K562 (cell line): Measurements from ENCODE around the gene TAF4.

ENCODE experiments used
- CTCF ChIP-seq, 3 experiments: IDR thresholded peaks in 2 of 3; conservative IDR thresholded peaks in 1 of 3; 2 replicates each; pipeline ENCODE4 v1.5.1; 2011 to 2012; ENCODE audit warnings: low read length in 3 of 3, mild to moderate bottlenecking in 3 of 3, control low read depth in 2 of 3, improper control_type of control experiment in 1 of 3, inconsistent platforms in 1 of 3, low read depth in 1 of 3, mixed read lengths in 1 of 3, moderate library complexity in 1 of 3; ENCODE audit not compliant: insufficient read depth in 2 of 3
- HMGXB4 ChIP-seq: sonication (generic); formaldehyde crosslinking; IDR thresholded peaks from 2 replicates; pipeline ENCODE4 v1.8.1; 2023; ENCODE audit warnings: mild to moderate bottlenecking, missing genetic modification reagents
- NFYB ChIP-seq: IDR thresholded peaks from 2 replicates; pipeline ENCODE4 v1.6.1; 2011; ENCODE audit warnings: mild to moderate bottlenecking, moderate library complexity; ENCODE audit not compliant: insufficient read length; ENCODE audit errors: extremely low read depth
- POLR2H ChIP-seq: IDR thresholded peaks from 2 replicates; pipeline ENCODE4 v1.6.1; 2016; ENCODE audit warnings: missing genetic modification characterization, low read depth, mild to moderate bottlenecking, control low read depth, missing compliant biosample characterization, moderate library complexity
- ZNF780A ChIP-seq: fragments of 250-450 bp; sonication (Bioruptor Pico); IDR thresholded peaks from 2 replicates; pipeline ENCODE4 v1.5.0; 2021; ENCODE audit warnings: mild to moderate bottlenecking

GRCh38 chr20:62105592-62105991, 39.9 kb upstream of the TAF4 start:
- TF ChIP-seq NFYB = no peak
- no peak for TF ChIP-seq POLR2H
- no peak for TF ChIP-seq CTCF (IDR thresholded peaks at IDR 0.05 in 2 of 3, conservative IDR thresholded peaks at IDR 0.05 in 1 of 3; ENCODE audit: insufficient read depth in 2 of 3, low read depth in 1 of 3, low read length in 3 of 3)
- TF ChIP-seq ZNF780A (CRISPR knock-in tag) = no peak
- TF ChIP-seq HMGXB4 (CRISPR knock-in tag) = no peak
